RCC 7860 (cell line): ENCODE results near the gene XYLT1.

Source experiments
- DNase-seq: peaks from one replicate; pipeline ENCODE4 v3.0.0-alpha.2; 2015; ENCODE audit warnings: low spot score
- FAIRE-seq: peaks from 2 replicates; lab custom pipeline; 2012; peaks lifted over from hg19 to GRCh38; lab: Jason Lieb, UNC

Gene XYLT1

GRCh38 chr16:17461951-17462729, 8.6 kb downstream of the XYLT1 start:
- DNase-seq (no peak), FAIRE-seq (no peak)

GRCh38 chr16:17460890-17461289, 9.9 kb downstream of the XYLT1 start:
- no peak for FAIRE-seq
- no peak for DNase-seq

DNA sequence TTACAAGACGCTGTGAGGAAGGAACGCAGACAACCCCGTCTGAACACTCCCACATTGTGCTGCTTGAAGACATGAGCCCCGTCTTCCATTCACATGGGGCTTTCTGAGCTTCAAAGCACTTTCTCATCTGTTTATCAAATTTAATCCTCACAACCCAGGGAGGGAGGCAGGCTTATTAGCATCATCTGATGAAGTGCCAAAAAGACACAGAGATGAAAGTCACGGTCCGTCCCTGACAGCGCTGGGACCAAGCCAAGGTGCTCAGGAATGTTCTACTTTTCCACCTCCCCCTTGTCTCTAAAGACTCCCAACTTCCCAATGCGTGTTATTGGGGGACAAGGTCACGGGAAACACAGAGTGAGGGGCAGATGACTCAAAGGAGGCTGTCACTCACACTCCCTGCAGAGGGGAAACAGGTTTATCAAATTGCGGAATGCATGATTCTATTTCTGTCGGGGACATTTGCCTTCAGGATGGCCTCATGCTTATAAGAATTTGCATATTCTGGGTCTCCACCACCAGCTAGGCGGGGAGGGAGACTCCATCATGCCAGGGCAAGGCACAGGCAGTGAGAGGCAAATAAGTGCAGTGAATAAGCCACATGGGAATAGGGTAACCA, 10.7 kb downstream of the XYLT1 start:
- DNase-seq: no peak
- FAIRE-seq: no peak

GRCh38 chr16:17457997-17458396, 12.8 kb downstream of the XYLT1 start:
- FAIRE-seq (no peak), DNase-seq (no peak)

DNA sequence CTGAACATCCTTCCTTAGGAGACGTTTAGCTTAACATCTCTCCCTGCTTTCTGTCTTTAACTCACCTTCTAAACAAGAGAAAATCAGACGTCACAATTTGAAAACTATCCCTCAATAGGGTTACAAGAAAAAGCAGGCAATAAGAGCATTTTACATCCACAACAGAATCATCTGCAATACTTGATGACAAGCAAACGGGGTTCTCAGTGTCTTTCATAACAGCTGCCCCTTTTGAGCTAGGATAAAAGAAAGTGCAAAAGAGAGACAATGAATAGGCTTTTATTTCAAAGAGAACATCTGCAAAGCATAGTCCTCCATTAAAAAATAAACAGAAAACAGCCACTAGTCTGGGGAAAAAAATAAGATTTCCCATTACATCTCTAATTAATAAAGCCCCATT, 13.2 kb downstream of the XYLT1 start:
- DNase-seq: no peak
- no peak for FAIRE-seq

GRCh38 chr16:17454162-17454730, 16.5 kb downstream of the XYLT1 start:
- DNase-seq (no peak), FAIRE-seq (no peak)

DNA sequence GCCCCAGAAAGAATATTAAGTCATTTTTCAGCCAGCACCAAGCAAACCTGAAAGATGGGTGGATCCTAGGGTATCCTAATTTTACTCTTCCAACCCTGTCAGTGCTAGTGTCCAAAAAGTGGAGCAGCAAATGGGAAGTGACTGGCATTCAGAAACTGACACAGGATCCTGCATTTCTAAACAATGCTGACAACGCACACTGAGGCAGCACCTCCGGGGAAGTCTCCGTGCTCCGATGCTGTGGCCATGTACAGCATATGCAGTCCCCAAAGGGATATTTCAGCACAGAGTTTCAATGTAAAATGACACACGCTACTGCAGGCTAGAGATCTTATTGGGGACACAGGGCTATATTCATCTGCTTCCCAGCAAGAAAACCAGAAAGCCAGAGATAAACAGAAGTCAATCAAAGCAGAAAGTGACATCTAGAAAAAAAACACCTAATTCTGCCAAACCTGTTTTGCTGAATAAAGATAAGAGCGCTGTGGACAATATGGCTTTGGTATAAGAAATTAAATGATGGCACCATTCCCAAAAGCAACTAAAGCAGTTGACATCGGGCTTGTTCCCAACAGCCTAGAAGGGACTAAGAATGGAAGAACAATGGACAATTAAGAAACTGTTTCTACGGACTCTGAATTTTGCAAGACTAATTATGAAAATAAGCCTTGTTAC, 17.3 kb downstream of the XYLT1 start:
- no peak for FAIRE-seq
- DNase-seq: no peak

GRCh38 chr16:17452922-17453321, 17.8 kb downstream of the XYLT1 start:
- DNase-seq (no peak), FAIRE-seq (no peak)

GRCh38 chr16:17451843-17452242, 18.9 kb downstream of the XYLT1 start:
- DNase-seq (no peak), FAIRE-seq (no peak)

- DNase-seq: no peak
- FAIRE-seq: no peak
Observed at GRCh38 chr16:17450291-17450690, 20.5 kb downstream of the XYLT1 start.

DNA sequence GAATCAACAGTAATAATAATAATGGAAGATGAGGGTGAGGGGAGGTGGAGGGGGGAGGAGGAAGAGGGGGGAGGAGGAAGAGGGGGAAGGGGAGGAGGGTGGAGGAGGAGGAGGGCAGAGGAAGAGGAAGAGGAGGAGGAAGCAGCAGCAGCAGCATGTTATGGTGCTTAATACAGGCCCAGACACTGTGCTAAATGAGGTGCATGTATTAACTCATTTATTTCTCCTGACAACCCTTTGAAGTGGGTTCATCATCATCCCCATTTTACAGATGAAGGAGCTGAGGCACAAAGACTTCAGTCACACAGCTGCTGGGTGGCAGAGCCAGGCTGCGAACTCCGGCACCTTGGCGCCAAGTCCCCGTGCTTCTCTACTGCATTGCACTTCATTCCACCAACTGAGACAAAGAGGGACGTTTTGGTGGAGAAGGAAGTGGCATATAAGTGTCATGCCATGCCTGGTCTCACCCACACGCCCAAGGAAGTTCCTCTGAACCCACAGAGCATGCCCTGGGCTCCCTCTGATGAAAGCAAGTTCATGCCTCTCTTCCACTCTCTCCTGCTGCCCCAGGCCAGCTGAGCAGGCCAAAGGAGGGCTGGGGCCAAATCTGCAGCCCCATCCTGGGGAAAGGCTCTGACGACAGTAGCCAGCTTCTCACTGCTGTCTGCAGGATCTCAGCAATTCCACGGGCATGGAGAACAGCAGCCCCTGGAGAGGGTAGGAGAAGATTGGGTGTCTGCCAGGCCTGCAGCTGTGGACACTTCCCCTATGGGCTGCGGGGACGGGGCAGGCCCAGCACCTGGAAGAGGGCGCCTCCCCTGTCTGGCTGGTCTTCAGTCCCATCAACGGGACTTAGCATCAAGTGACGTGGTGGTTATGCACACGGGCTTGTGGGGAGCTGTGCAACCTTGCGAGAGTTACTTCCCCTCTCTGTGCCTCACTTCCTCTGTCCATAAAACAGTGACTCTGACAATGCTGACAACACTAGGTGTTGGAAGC, 21.8 kb downstream of the XYLT1 start:
- no peak for FAIRE-seq

GRCh38 chr16:17447101-17447569, 23.6 kb downstream of the XYLT1 start:
- no peak for DNase-seq
- no peak for FAIRE-seq

More for the DNA sequence above, 21.8 kb downstream of the XYLT1 start:
- no peak for DNase-seq

DNA sequence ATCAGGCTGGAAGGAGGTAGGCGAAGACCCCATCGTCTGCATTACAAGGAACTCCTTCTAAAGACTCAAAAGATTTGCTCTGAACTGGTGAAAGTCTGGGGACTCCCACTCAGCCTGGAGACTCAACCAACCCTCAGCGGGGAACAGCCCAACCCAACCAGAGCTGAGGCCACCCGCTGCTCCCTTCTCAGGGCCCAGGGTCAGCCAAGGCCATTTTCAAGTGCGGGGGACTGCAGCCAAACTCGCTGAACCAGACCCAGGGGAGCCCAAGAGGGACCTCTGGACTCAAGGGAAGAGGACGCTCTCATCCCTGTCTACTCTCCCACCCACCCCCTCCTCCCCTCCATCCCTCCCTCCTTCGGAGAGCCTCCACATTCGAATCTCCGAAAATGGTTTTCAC, 24.1 kb downstream of the XYLT1 start:
- no peak for DNase-seq
- no peak for FAIRE-seq

GRCh38 chr16:17445421-17445820, 25.3 kb downstream of the XYLT1 start:
- no peak for FAIRE-seq
- no peak for DNase-seq

DNA sequence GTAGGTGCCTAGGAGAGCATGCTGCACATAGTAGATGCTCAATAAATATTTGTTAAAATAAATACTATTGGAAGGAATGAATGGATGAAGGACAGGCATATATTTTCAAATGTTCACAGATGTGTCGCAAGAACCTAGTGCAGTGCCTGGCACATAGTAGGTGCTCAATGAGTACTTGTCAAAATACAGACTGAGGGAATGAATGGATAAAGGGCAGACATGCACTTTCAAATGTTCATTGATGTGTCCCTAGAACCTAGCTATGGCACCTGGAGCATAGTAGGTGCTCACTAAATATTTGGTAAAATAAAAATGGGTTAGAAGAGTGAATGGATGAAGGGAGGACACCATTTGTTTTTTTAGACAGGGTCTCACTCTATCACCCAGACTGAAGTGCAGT, 26.1 kb downstream of the XYLT1 start:
- FAIRE-seq: no peak
- no peak for DNase-seq

- DNase-seq (no peak), FAIRE-seq (no peak)
Observed at GRCh38 chr16:17440131-17440530, 30.6 kb downstream of the XYLT1 start.

GRCh38 chr16:17439580-17439979, 31.2 kb downstream of the XYLT1 start:
- FAIRE-seq (no peak), DNase-seq (no peak)

- DNase-seq (no peak), FAIRE-seq (no peak)
Observed at GRCh38 chr16:17437981-17438380, 32.8 kb downstream of the XYLT1 start.

- FAIRE-seq (no peak), DNase-seq (no peak)
Observed at GRCh38 chr16:17437127-17437720, 33.5 kb downstream of the XYLT1 start.

- FAIRE-seq (no peak), DNase-seq (no peak)
Observed at GRCh38 chr16:17435318-17435717, 35.4 kb downstream of the XYLT1 start.
